Measurements from ENCODE around the gene KIAA1671.

Gene KIAA1671

GRCh38 chr22:25061605-25062376 is 109.3 kb downstream of the KIAA1671 start:
- DNase-seq (ENCODE audit: low read depth), result peak; percentile 79
- TF ChIP-seq CTCF (IDR thresholded peaks at IDR 0.05; ENCODE audit: insufficient read depth, low read depth, low read length, missing control alignments), result no peak
- H3K4me3 ChIP-seq (ENCODE audit: low read length), result no peak overlapping the region

DNA sequence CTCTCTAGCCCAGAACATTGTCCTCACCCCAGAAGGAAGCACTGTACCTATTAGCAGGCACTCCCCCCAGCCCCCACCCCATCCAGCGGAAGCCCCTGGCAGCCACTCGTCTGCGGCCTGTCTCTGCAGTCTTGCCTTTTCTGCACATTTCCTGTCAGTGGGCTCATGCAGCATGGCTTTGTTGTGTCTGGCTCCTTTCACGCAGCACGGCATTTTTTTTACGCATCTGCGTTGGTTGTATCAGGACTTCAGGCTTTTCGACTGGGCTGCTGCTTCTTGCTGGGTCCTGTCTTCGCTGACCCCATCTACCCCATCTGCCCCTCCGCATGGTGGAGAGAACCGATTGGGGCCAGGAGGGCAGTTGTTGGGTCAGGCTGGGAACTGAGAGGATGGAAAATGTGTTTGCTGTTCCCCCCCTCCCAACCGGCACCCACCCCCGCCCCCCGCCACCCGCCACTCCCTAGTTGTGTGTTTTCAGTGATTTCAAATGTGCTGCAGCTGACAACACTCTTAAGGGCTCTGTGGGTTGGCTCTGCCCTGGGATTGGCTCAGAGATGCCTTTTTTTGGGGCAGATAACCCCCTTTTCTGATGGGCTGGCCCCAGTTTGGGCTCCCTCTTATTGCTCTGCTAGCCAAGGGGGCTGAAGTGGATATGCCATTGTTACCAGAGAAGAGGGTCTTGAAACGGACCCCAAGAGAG is 110.0 kb downstream of the KIAA1671 start:
- no peak for TF ChIP-seq CTCF (IDR thresholded peaks at IDR 0.05; ENCODE audit: insufficient read depth, low read depth, low read length, missing control alignments)
- H3K4me3 ChIP-seq (ENCODE audit: low read length), result no peak overlapping the region
- DNase-seq (ENCODE audit: low read depth), result no peak

DNA sequence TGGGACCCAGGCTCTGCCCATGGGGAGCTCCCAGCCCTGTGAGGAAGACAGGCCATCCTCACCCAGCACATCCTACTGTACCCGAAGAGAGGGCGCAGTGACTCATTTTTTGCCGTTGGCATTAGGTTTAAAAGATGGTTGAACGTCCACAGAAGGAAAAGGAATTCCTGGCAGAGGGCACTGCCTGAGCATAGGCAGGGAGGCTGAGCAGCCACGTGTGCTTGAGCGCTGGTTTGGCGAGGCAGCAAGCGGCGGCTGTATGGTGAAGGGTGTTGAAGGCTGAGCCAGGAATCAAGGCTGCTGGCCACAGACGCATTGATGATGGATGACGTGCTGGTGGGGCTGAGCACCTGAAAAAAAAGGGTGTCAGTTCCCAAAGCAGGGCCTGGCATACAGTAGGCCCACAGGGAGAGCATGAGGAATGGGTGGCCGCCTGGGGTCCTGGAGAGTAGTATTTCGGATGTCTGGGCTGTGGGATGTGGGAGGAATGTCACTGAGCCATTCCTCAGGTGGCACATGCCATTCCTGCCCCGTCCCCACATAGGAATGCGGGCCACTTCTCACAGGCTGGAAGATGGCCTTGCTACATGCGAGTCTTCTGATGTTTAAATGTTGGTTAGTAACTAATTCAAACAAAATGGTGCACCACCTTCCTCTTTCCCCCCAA is 112.5 kb downstream of the KIAA1671 start:
- no peak for TF ChIP-seq CTCF (IDR thresholded peaks at IDR 0.05; ENCODE audit: insufficient read depth, low read depth, low read length, missing control alignments)
- DNase-seq (ENCODE audit: low read depth), result peak; percentile 38
- no peak overlapping the region for H3K4me3 ChIP-seq (ENCODE audit: low read length)

- no peak for TF ChIP-seq CTCF (IDR thresholded peaks at IDR 0.05; ENCODE audit: insufficient read depth, low read depth, low read length, missing control alignments)
- no peak for DNase-seq (ENCODE audit: low read depth)
- no peak overlapping the region for H3K4me3 ChIP-seq (ENCODE audit: low read length)
Observed at GRCh38 chr22:25066861-25067435, 114.4 kb downstream of the KIAA1671 start.

DNA sequence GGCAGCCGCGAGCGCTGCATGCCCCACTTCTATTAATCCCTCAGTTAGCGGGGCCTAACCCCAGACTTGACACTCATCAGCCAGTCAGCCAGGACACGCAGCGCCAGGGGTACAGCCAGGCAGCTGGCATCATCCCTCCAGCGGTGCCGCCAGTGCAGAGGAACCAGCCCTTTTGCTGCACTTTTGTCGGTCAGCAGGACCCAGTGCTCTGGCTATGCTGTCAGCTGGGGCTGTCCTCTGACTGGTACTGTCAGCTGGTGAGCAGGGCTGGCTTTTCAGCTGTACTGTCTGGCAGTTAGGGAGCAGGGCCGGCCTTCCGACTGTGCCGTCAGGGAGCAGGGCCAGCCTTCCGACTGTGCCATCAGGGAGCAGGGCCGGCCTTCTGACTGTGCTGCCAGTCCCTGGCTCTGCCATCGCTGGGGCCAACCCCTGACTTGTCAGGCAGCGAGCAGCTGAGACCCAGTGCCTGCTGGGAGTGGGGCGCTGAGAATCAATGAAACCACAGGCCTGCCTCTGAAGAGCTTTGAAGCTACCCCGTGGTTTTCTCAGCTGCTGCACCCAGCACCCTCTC is 115.4 kb downstream of the KIAA1671 start:
- no peak for TF ChIP-seq CTCF (IDR thresholded peaks at IDR 0.05; ENCODE audit: insufficient read depth, low read depth, low read length, missing control alignments)
- no peak overlapping the region for H3K4me3 ChIP-seq (ENCODE audit: low read length)
- DNase-seq (ENCODE audit: low read depth), result no peak

DNA sequence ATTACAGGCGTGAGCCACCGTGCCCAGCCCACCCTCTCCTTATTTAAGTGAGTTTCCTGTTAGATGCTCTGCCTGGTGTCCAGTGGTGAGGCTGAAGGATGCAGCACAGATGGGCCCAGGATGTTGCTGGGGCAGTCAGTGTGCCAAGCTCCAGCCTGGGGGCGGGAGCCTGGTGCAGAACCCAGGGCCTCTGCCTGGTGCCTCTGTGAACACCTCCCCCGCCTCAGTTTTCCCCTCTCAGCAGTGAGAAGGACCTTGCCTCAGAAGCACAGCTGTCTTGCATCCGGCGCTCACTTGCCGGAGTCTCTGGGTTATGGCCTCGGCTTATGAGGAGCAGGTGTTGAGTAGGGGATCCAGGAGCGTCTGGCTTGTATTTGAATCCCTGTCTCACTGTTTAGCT is 116.2 kb downstream of the KIAA1671 start:
- no peak for TF ChIP-seq CTCF (IDR thresholded peaks at IDR 0.05; ENCODE audit: insufficient read depth, low read depth, low read length, missing control alignments)
- no peak for DNase-seq (ENCODE audit: low read depth)
- H3K4me3 ChIP-seq (ENCODE audit: low read length), result no peak overlapping the region

All from epithelial cell of esophagus (primary cell).